H9 (cell line): ENCODE measurements around the gene ARHGAP24. TPM values are rescaled to one million over a fixed set of nuclear protein-coding genes. Genes with fewer than 3 reads are reported as not detected.

Source experiments
- DNase-seq: peaks from one replicate; pipeline ENCODE4 v3.0.0-alpha.2; 2017
- H2AFZ ChIP-seq: one replicate; pipeline ENCODE4 v1.6.1; 2013; ENCODE audit warnings: mild to moderate bottlenecking, low read length, control low read depth, moderate library complexity
- H2AK5ac ChIP-seq: 2 replicates; pipeline ENCODE4 v1.6.1; 2013; ENCODE audit warnings: low read length, control low read depth, mixed read lengths; ENCODE audit not compliant: insufficient read length
- H2BK120ac ChIP-seq: one replicate; pipeline ENCODE4 v1.6.1; 2013; ENCODE audit warnings: low read depth, mild to moderate bottlenecking, low read length, control low read depth, inconsistent platforms; ENCODE audit not compliant: poor library complexity, severe bottlenecking
- H2BK12ac ChIP-seq: 2 replicates; pipeline ENCODE4 v1.6.1; 2013; ENCODE audit warnings: low read length, control low read depth, mixed read lengths, low read depth; ENCODE audit not compliant: insufficient read length
- H2BK15ac ChIP-seq: 2 replicates; pipeline ENCODE4 v1.6.1; 2013; ENCODE audit warnings: low read depth, low read length, control low read depth
- H2BK20ac ChIP-seq: one replicate; pipeline ENCODE4 v1.6.1; 2013; ENCODE audit warnings: low read depth, mild to moderate bottlenecking, low read length, control low read depth, inconsistent platforms; ENCODE audit not compliant: poor library complexity, severe bottlenecking
- H2BK5ac ChIP-seq: 2 replicates; pipeline ENCODE4 v1.6.1; 2013; ENCODE audit warnings: low read length, control low read depth, mixed read lengths; ENCODE audit not compliant: insufficient read length
- H3K14ac ChIP-seq: 2 replicates; pipeline ENCODE4 v1.6.1; 2013; ENCODE audit warnings: low read length, control low read depth; ENCODE audit not compliant: insufficient read depth
- H3K18ac ChIP-seq: 2 replicates; pipeline ENCODE4 v1.6.1; 2013; ENCODE audit warnings: low read depth, mild to moderate bottlenecking, mixed read lengths, low read length, control low read depth; ENCODE audit not compliant: insufficient read length
- H3K23ac ChIP-seq: 2 replicates; pipeline ENCODE4 v1.6.1; 2013; ENCODE audit warnings: low read length, control low read depth, mixed read lengths, low read depth; ENCODE audit not compliant: insufficient read length
- H3K23me2 ChIP-seq: 2 replicates; pipeline ENCODE4 v1.6.1; 2013; ENCODE audit warnings: low read depth, mild to moderate bottlenecking, mixed read lengths, low read length, control low read depth; ENCODE audit not compliant: insufficient read length, poor library complexity, severe bottlenecking
- H3K27ac ChIP-seq: 2 replicates; pipeline ENCODE4 v1.5.1; 2013; ENCODE audit warnings: low read length, control low read depth, mixed read lengths, low read depth; ENCODE audit not compliant: insufficient read length
- H3K27me3 ChIP-seq: 2 replicates; pipeline ENCODE4 v1.6.1; 2013; ENCODE audit warnings: low read length, control low read depth, inconsistent platforms; ENCODE audit not compliant: insufficient read depth
- H3K4ac ChIP-seq: 2 replicates; pipeline ENCODE4 v1.6.1; 2013; ENCODE audit warnings: low read depth, mild to moderate bottlenecking, control low read depth, inconsistent platforms, low read length, moderate library complexity
- H3K4me1 ChIP-seq: 2 replicates; pipeline ENCODE4 v1.6.1; 2013; ENCODE audit warnings: low read length, control low read depth, inconsistent platforms; ENCODE audit not compliant: insufficient read depth
- H3K4me2 ChIP-seq: 2 replicates; pipeline ENCODE4 v1.6.1; 2013; ENCODE audit warnings: low read length, control low read depth, mixed read lengths; ENCODE audit not compliant: insufficient read length, insufficient read depth
- H3K56ac ChIP-seq: 2 replicates; pipeline ENCODE4 v1.6.1; 2013; ENCODE audit warnings: low read depth, mild to moderate bottlenecking, mixed read lengths, low read length, control low read depth; ENCODE audit not compliant: insufficient read length
- H3K79me1 ChIP-seq: 2 replicates; pipeline ENCODE4 v1.6.1; 2013; ENCODE audit warnings: low read depth, mild to moderate bottlenecking, moderate library complexity, low read length, control low read depth, inconsistent platforms; ENCODE audit not compliant: insufficient read depth, poor library complexity, severe bottlenecking
- H3K79me2 ChIP-seq: 2 replicates; pipeline ENCODE4 v1.6.1; 2013; ENCODE audit warnings: low read length, control low read depth, inconsistent platforms; ENCODE audit not compliant: insufficient read depth
- H3K9ac ChIP-seq: 2 replicates; pipeline ENCODE4 v1.6.1; 2013; ENCODE audit warnings: low read length, control low read depth, mixed read lengths; ENCODE audit not compliant: insufficient read length; ENCODE audit errors: extremely low read depth
- H3K9me3 ChIP-seq: one replicate; pipeline ENCODE4 v1.6.1; 2013; ENCODE audit warnings: low read depth, low read length, inconsistent platforms; ENCODE audit not compliant: control insufficient read depth
- H3T11ph ChIP-seq: one replicate; pipeline ENCODE4 v1.6.1; 2013; ENCODE audit warnings: mild to moderate bottlenecking, low read length, control low read depth, inconsistent platforms
- H4K20me1 ChIP-seq: one replicate; pipeline ENCODE4 v1.6.1; 2013; ENCODE audit not compliant: control insufficient read depth, insufficient read length, insufficient read depth
- H4K5ac ChIP-seq: 2 replicates; pipeline ENCODE4 v1.6.1; 2013; ENCODE audit warnings: low read depth, mild to moderate bottlenecking, mixed read lengths, low read length, control low read depth; ENCODE audit not compliant: insufficient read length
- H4K8ac ChIP-seq: replicated peaks from 2 replicates; pipeline ENCODE4 v1.6.1; 2013; ENCODE audit warnings: low read length, control low read depth, mixed read lengths, low read depth; ENCODE audit not compliant: insufficient read length
- H4K91ac ChIP-seq: 2 replicates; pipeline ENCODE4 v1.6.1; 2013; ENCODE audit warnings: low read depth, mild to moderate bottlenecking, moderate library complexity, mixed read lengths, low read length, control low read depth; ENCODE audit not compliant: insufficient read length
- H3K27ac Mint-ChIP-seq, 3 experiments: 2 replicates in 2 of 3; 3 replicates in 1 of 3; pipeline ENCODE4 v1.8.0; 2020 to 2021; ENCODE audit warnings: mixed read lengths in 3 of 3, mild to moderate bottlenecking in 1 of 3, moderate library complexity in 1 of 3
- H3K27me3 Mint-ChIP-seq: 2 replicates; pipeline ENCODE4 v1.8.0; 2021; ENCODE audit warnings: low read depth, mild to moderate bottlenecking, moderate library complexity, mixed read lengths
- H3K36me3 Mint-ChIP-seq, 3 experiments: 2 replicates in 2 of 3; 3 replicates in 1 of 3; pipeline ENCODE4 v1.8.0; 2020 to 2021; ENCODE audit warnings: low read depth in 3 of 3, mixed read lengths in 3 of 3; ENCODE audit not compliant: insufficient read depth in 1 of 3
- H3K4me1 Mint-ChIP-seq, 2 experiments: 2 replicates each; pipeline ENCODE4 v1.8.0; 2020; ENCODE audit warnings: mixed read lengths in 2 of 2
- H3K4me3 Mint-ChIP-seq, 2 experiments: 2 replicates in 1 of 2; 3 replicates in 1 of 2; pipeline ENCODE4 v1.8.0; 2020 to 2021; ENCODE audit warnings: mild to moderate bottlenecking in 2 of 2, mixed read lengths in 2 of 2, moderate library complexity in 1 of 2
- H3K9me3 Mint-ChIP-seq, 2 experiments: 2 replicates in 1 of 2; 3 replicates in 1 of 2; pipeline ENCODE4 v1.8.0; 2020; ENCODE audit warnings: mild to moderate bottlenecking in 2 of 2, mixed read lengths in 2 of 2, moderate library complexity in 1 of 2
- WGBS: extraction: QIAGEN DNeasy Blood & Tissue Kit; methylation state at CpG from one replicate; pipeline ENCODE4 v1.1.7; 2013; ENCODE audit warnings: missing lambda C conversion rate, low lambda C conversion rate, mixed read lengths; ENCODE audit not compliant: insufficient read length; ENCODE audit errors: extremely low coverage; 5-methylcytosine and 5-hydroxymethylcytosine counted together
- total RNA-seq: library from RNA; stranded (reverse); gene quantifications from 2 replicates; pipeline ENCODE4 v1.2.1, GENCODE V29; 2021
- TF ChIP-seq, protein P1 (sequence below): fragments of 200-600 bp; sonication (generic); conservative IDR thresholded peaks from 3 replicates; pipeline ENCODE4 v1.8.0; 2021; ENCODE audit warnings: antibody characterized with exemption, mild to moderate bottlenecking

ARHGAP24 gene
- total RNA-seq, 1 experiment from 2014 or later = 0.37 TPM

DNA sequence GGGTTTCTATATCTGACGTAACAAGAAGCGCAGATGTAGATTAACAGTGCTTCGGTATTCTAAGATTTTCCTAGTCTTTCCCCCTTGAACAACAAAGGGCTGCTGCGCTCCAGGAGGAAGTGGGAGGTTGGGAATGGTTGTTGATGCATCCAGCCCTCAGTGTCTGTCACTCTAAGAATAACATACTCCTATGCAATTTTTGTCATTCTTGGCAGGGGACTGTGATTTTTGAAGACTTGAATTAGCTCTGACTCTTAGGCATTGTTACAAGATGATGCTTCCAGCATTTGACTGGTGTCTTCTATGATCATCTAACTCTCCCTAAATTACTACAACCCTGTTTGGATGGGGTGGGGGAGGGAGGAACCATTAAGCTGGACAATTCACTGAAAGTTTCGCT is 394.2 kb downstream of the ARHGAP24 start:
- Histone ChIP-seq H2AK5ac (no peak overlapping the region), H3K14ac (no peak overlapping the region), H4K20me1 (no peaks in the 10 kb centered on the region), H2AFZ (no peak overlapping the region), H3K79me1 (no peaks in the 10 kb centered on the region), H3K27me3 (no peaks in the 10 kb centered on the region), H3K79me2 (no peaks in the 10 kb centered on the region), H3K9me3 (no peaks in the 10 kb centered on the region), H2BK12ac (no peak overlapping the region), H4K5ac (no peak overlapping the region), H2BK20ac (no peak overlapping the region), H2BK5ac (no peak overlapping the region), H3K18ac (no peak overlapping the region), H3K4ac (no peak overlapping the region), H3K4me1 (peaks cover 3% of the 10 kb centered on the region; the same call in 1 of the 2 replicates), H3K23ac (no peak overlapping the region), H2BK120ac (no peak overlapping the region), H3K56ac (no peak overlapping the region), H4K8ac (no peak overlapping the region), H3K27ac (no peak overlapping the region), H2BK15ac (no peak overlapping the region), H3K4me2 (no peak overlapping the region), H3T11ph (no peak overlapping the region), H4K91ac (no peak overlapping the region), H3K23me2 (no peaks in the 10 kb centered on the region), H3K9ac (no peak overlapping the region)
- Mint-ChIP-seq H3K4me3 (no peak overlapping the region), H3K4me1 (peaks cover 9 to 14% of the 10 kb centered on the region in 2 experiments), H3K27me3 (no peaks in the 10 kb centered on the region), H3K27ac (peak overlapping the region in 2 of 3 experiments; percentile 49 to 51; a peak in 1 of 7 replicates), H3K36me3 (no peaks in the 10 kb centered on the region), H3K9me3 (no peaks in the 10 kb centered on the region)
- no CpG with 5 or more reads among the region's 5 CpGs for WGBS
- TF ChIP-seq, protein P1, sequence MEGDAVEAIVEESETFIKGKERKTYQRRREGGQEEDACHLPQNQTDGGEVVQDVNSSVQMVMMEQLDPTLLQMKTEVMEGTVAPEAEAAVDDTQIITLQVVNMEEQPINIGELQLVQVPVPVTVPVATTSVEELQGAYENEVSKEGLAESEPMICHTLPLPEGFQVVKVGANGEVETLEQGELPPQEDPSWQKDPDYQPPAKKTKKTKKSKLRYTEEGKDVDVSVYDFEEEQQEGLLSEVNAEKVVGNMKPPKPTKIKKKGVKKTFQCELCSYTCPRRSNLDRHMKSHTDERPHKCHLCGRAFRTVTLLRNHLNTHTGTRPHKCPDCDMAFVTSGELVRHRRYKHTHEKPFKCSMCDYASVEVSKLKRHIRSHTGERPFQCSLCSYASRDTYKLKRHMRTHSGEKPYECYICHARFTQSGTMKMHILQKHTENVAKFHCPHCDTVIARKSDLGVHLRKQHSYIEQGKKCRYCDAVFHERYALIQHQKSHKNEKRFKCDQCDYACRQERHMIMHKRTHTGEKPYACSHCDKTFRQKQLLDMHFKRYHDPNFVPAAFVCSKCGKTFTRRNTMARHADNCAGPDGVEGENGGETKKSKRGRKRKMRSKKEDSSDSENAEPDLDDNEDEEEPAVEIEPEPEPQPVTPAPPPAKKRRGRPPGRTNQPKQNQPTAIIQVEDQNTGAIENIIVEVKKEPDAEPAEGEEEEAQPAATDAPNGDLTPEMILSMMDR = no peak
- DNase-seq = no peak
